ENCODE measurements around the gene CAMSAP1.

Gene CAMSAP1

GRCh38 chr9:135789838-135790291 is 117.5 kb downstream of the CAMSAP1 start:
- TF ChIP-seq CTCF (IDR thresholded peaks at IDR 0.05; ENCODE audit: control insufficient read depth, insufficient read depth, low read depth, low read length, missing control alignments): no peak
- no peak for DNase-seq (ENCODE audit: low read depth)
- H3K4me3 ChIP-seq (ENCODE audit: control insufficient read depth, low read depth, low read length): no peak overlapping the region

GRCh38 chr9:135788576-135789300 is 118.6 kb downstream of the CAMSAP1 start:
- no peak for DNase-seq (ENCODE audit: low read depth)
- H3K4me3 ChIP-seq (ENCODE audit: control insufficient read depth, low read depth, low read length): no peak overlapping the region
- no peak for TF ChIP-seq CTCF (IDR thresholded peaks at IDR 0.05; ENCODE audit: control insufficient read depth, insufficient read depth, low read depth, low read length, missing control alignments)

- no peak overlapping the region for H3K4me3 ChIP-seq (ENCODE audit: control insufficient read depth, low read depth, low read length)
- no peak for TF ChIP-seq CTCF (IDR thresholded peaks at IDR 0.05; ENCODE audit: control insufficient read depth, insufficient read depth, low read depth, low read length, missing control alignments)
- no peak for DNase-seq (ENCODE audit: low read depth)
Observed at GRCh38 chr9:135787776-135788575, 119.4 kb downstream of the CAMSAP1 start.

- H3K4me3 ChIP-seq (ENCODE audit: control insufficient read depth, low read depth, low read length): no peak overlapping the region
- no peak for TF ChIP-seq CTCF (IDR thresholded peaks at IDR 0.05; ENCODE audit: control insufficient read depth, insufficient read depth, low read depth, low read length, missing control alignments)
- DNase-seq (ENCODE audit: low read depth): no peak
Observed at GRCh38 chr9:135787317-135787716, 120.0 kb downstream of the CAMSAP1 start.

GRCh38 chr9:135786146-135786690 is 121.1 kb downstream of the CAMSAP1 start:
- no peak for TF ChIP-seq CTCF (IDR thresholded peaks at IDR 0.05; ENCODE audit: control insufficient read depth, insufficient read depth, low read depth, low read length, missing control alignments)
- H3K4me3 ChIP-seq (ENCODE audit: control insufficient read depth, low read depth, low read length): no peak overlapping the region
- DNase-seq (ENCODE audit: low read depth): no peak

GRCh38 chr9:135785013-135785575 is 122.3 kb downstream of the CAMSAP1 start:
- H3K4me3 ChIP-seq (ENCODE audit: control insufficient read depth, low read depth, low read length): no peak overlapping the region
- TF ChIP-seq CTCF (IDR thresholded peaks at IDR 0.05; ENCODE audit: control insufficient read depth, insufficient read depth, low read depth, low read length, missing control alignments): no peak
- no peak for DNase-seq (ENCODE audit: low read depth)
